Chondrocyte (in vitro differentiated cells): ENCODE data around the gene NFX1. TPM values are rescaled to one million over a fixed set of nuclear protein-coding genes. Genes with fewer than 3 reads are reported as not detected.

Source experiments
- DNase-seq: peaks from one replicate; pipeline ENCODE4 v3.0.0; 2021; ENCODE audit warnings: mixed read lengths, low spot score
- H3K27ac Mint-ChIP-seq: one replicate; pipeline ENCODE4 v1.8.0; 2021; ENCODE audit warnings: mild to moderate bottlenecking, moderate library complexity, mixed read lengths; ENCODE audit not compliant: unreplicated experiment
- H3K27me3 Mint-ChIP-seq: 2 replicates; pipeline ENCODE4 v1.8.0; 2021; ENCODE audit warnings: low read depth, mixed read lengths
- H3K36me3 Mint-ChIP-seq: 2 replicates; pipeline ENCODE4 v1.8.0; 2021; ENCODE audit warnings: low read depth, mixed read lengths
- H3K4me1 Mint-ChIP-seq: 2 replicates; pipeline ENCODE4 v1.8.0; 2021; ENCODE audit warnings: low read depth, mild to moderate bottlenecking, mixed read lengths
- H3K4me3 Mint-ChIP-seq: one replicate; pipeline ENCODE4 v1.8.0; 2021; ENCODE audit warnings: mild to moderate bottlenecking, moderate library complexity, mixed read lengths; ENCODE audit not compliant: unreplicated experiment
- H3K9me3 Mint-ChIP-seq: 2 replicates; pipeline ENCODE4 v1.8.0; 2021; ENCODE audit warnings: low read depth, mixed read lengths
- CTCF ChIP-seq: fragments of 200-600 bp; sonication (generic); IDR thresholded peaks from 2 replicates; pipeline ENCODE4 v1.5.0; 2021; ENCODE audit warnings: antibody characterized with exemption, mild to moderate bottlenecking, moderate library complexity
- total RNA-seq: library from RNA; stranded (reverse); gene quantifications from 3 replicates; pipeline ENCODE4 v1.2.1, GENCODE V29; 2021

Gene NFX1
- total RNA-seq, 1 donor from 2014 or later: 28.4 TPM

GRCh38 chr9:33306037-33306436 is 15.7 kb downstream of the NFX1 start:
- Mint-ChIP-seq H3K9me3 (no peaks in the 10 kb centered on the region), H3K4me3 (no peak overlapping the region), H3K4me1 (no peaks in the 10 kb centered on the region), H3K27me3 (no peaks in the 10 kb centered on the region), H3K27ac (no peak overlapping the region), H3K36me3 (peaks cover 30% of the 10 kb centered on the region)
- no peak for TF ChIP-seq CTCF
- no peak for DNase-seq

GRCh38 chr9:33307067-33307466 is 16.8 kb downstream of the NFX1 start:
- no peak for DNase-seq
- Mint-ChIP-seq H3K36me3 (peaks cover 34% of the 10 kb centered on the region), H3K27me3 (no peaks in the 10 kb centered on the region), H3K4me1 (no peaks in the 10 kb centered on the region), H3K4me3 (no peak overlapping the region), H3K27ac (no peak overlapping the region), H3K9me3 (no peaks in the 10 kb centered on the region)
- no peak for TF ChIP-seq CTCF

- DNase-seq: no peak
- H3K36me3 Mint-ChIP-seq: peaks cover 39% of the 10 kb centered on the region
These were observed 19.6 kb downstream of the NFX1 start for GRCh38 chr9:33309903-33310302.

GRCh38 chr9:33310748-33311147 is 20.4 kb downstream of the NFX1 start:
- Mint-ChIP-seq H3K27ac (no peak overlapping the region), H3K4me1 (no peaks in the 10 kb centered on the region), H3K9me3 (no peaks in the 10 kb centered on the region), H3K36me3 (peaks cover 43% of the 10 kb centered on the region), H3K4me3 (no peak overlapping the region), H3K27me3 (no peaks in the 10 kb centered on the region)
- no peak for DNase-seq
- no peak for TF ChIP-seq CTCF

More at GRCh38 chr9:33309903-33310302, 19.6 kb downstream of the NFX1 start:
- Mint-ChIP-seq H3K4me3 (no peak overlapping the region), H3K9me3 (no peaks in the 10 kb centered on the region), H3K27me3 (no peaks in the 10 kb centered on the region), H3K27ac (no peak overlapping the region), H3K4me1 (no peaks in the 10 kb centered on the region)
- TF ChIP-seq CTCF: no peak

- TF ChIP-seq CTCF: no peak
- no peak for DNase-seq
- H3K27ac Mint-ChIP-seq: no peak overlapping the region
- H3K4me1 Mint-ChIP-seq: peaks cover 5% of the 10 kb centered on the region
- peaks cover 42% of the 10 kb centered on the region for H3K36me3 Mint-ChIP-seq
- no peak overlapping the region for H3K4me3 Mint-ChIP-seq
- H3K27me3 Mint-ChIP-seq: no peaks in the 10 kb centered on the region
- H3K9me3 Mint-ChIP-seq: no peaks in the 10 kb centered on the region
These were observed 21.6 kb downstream of the NFX1 start for GRCh38 chr9:33311953-33312352.
